GM12878 (cell line): ENCODE data around the gene UNG. TPM values are rescaled to one million over a fixed set of nuclear protein-coding genes. Genes with fewer than 3 reads are reported as not detected.

Source experiments
- ATAC-seq: fragments of 200-7000 bp; cut with Tn5 transposase; 3 replicates; pipeline ENCODE4 v1.9.1; 2020; ENCODE audit warnings: mild to moderate bottlenecking, moderate library complexity
- BruUV-seq: library from RNA; stranded (reverse); fragments of 400-500 nt; replicated peaks from 2 replicates; lab custom pipeline; 2021; lab: Mats Ljungman, UMichigan
- CTCF ChIA-PET: fragments of 300-600 bp; sonication (Branson Sonifier 250); formaldehyde crosslinking; extraction: SDS; loops from one replicate; lab custom pipeline; 2021; ENCODE audit warnings: inconsistent platforms; lab: Yijun Ruan, JAX
- POLR2A ChIA-PET: fragments of 350-600 bp; formaldehyde crosslinking; extraction: SDS; loops from one replicate; lab custom pipeline; 2021; ENCODE audit warnings: inconsistent platforms; lab: Charles Lee
- RAD21 ChIA-PET: fragments of 300-600 bp; sonication (Branson Sonifier 250); formaldehyde crosslinking; loops from one replicate; lab custom pipeline; 2023; ENCODE audit warnings: antibody characterized with exemption; ENCODE audit not compliant: unreplicated experiment; lab: Charles Lee
- SMC1A ChIA-PET: fragments of 300-600 bp; sonication (Branson Sonifier 250); formaldehyde crosslinking; loops from one replicate; lab custom pipeline; 2023; ENCODE audit not compliant: unreplicated experiment, uncharacterized antibody; lab: Charles Lee
- DNase-seq: peaks from one replicate; pipeline ENCODE4 v3.0.0-alpha.2; 2011; ENCODE audit warnings: low read depth, low spot score
- FAIRE-seq: peaks from 3 replicates; lab custom pipeline; 2011; peaks lifted over from hg19 to GRCh38; lab: Jason Lieb, UNC
- H2AFZ ChIP-seq: 2 replicates; pipeline ENCODE4 v1.6.0; 2011; ENCODE audit warnings: low read depth, low read length, control low read depth; ENCODE audit not compliant: control insufficient read depth
- H3K27ac ChIP-seq: 2 replicates; pipeline ENCODE4 v1.5.1; 2011; ENCODE audit warnings: control low read depth; ENCODE audit not compliant: control insufficient read depth, insufficient read depth
- H3K27me3 ChIP-seq, 2 experiments: replicated peaks in 1 of 2; 2 replicates each; pipeline versions ENCODE4 v1.6.0 to v1.6.1; 2011; ENCODE audit warnings: low read length in 1 of 2; ENCODE audit not compliant: control insufficient read depth in 2 of 2, insufficient read depth in 2 of 2
- H3K36me3 ChIP-seq, 2 experiments: 2 replicates each; pipeline ENCODE4 v1.5.1; 2011; ENCODE audit warnings: low read length in 1 of 2; ENCODE audit not compliant: control insufficient read depth in 2 of 2, insufficient read depth in 2 of 2
- H3K4me1 ChIP-seq: 2 replicates; pipeline ENCODE4 v1.6.1; 2011; ENCODE audit warnings: mild to moderate bottlenecking, low read length, moderate library complexity, mixed read lengths; ENCODE audit not compliant: control insufficient read depth, insufficient read depth
- H3K4me2 ChIP-seq: 2 replicates; pipeline ENCODE4 v1.6.0; 2011; ENCODE audit warnings: control low read depth; ENCODE audit not compliant: control insufficient read depth, insufficient read depth
- H3K4me3 ChIP-seq: fragments of 200-600 bp; sonication (generic); 2 replicates; pipeline ENCODE4 v1.5.1; 2016
- H3K79me2 ChIP-seq: 2 replicates; pipeline ENCODE4 v1.6.0; 2011; ENCODE audit warnings: low read length; ENCODE audit not compliant: control insufficient read depth, insufficient read depth
- H3K9ac ChIP-seq: 2 replicates; pipeline ENCODE4 v1.8.0; 2011; ENCODE audit warnings: low read length, control low read depth, mixed read lengths; ENCODE audit not compliant: control insufficient read depth, insufficient read depth
- H3K9me3 ChIP-seq: replicated peaks from 3 replicates; pipeline ENCODE4 v1.5.1; 2011; ENCODE audit warnings: mild to moderate bottlenecking, low read length; ENCODE audit not compliant: control insufficient read depth, insufficient read depth
- H4K20me1 ChIP-seq: 2 replicates; pipeline ENCODE4 v1.6.0; 2011; ENCODE audit not compliant: control insufficient read depth, insufficient read depth
- CUX1 ChIP-seq: IDR thresholded peaks from 2 replicates; pipeline ENCODE4 v1.6.1; 2012; ENCODE audit warnings: improper control_type of control experiment, low read depth, low read length; ENCODE audit not compliant: insufficient replicate concordance
- EGR1 ChIP-seq, 2 experiments: IDR thresholded peaks; 1 replicate in 1 of 2; 2 replicates in 1 of 2; pipeline ENCODE4 v1.6.1; 2011 to 2012; ENCODE audit warnings: low read depth in 2 of 2, low read length in 2 of 2, borderline replicate concordance in 1 of 2, mild to moderate bottlenecking in 1 of 2, moderate library complexity in 1 of 2
- HDAC6 ChIP-seq: fragments of 200-600 bp; sonication (generic); IDR thresholded peaks from one replicate; pipeline ENCODE4 v1.8.0; 2017; ENCODE audit warnings: antibody characterized with exemption; ENCODE audit not compliant: unreplicated experiment
- IKZF1 ChIP-seq: fragments of 450-650 bp; conservative IDR thresholded peaks from 2 replicates; pipeline ENCODE4 v1.6.1; 2017; ENCODE audit warnings: antibody characterized with exemption, mild to moderate bottlenecking
- IRF5 ChIP-seq: fragments of 450-650 bp; IDR thresholded peaks from 2 replicates; pipeline ENCODE4 v1.6.1; 2017; ENCODE audit warnings: borderline replicate concordance
- KDM1A ChIP-seq: fragments of 200-600 bp; sonication (generic); IDR thresholded peaks from 2 replicates; pipeline ENCODE4 v1.6.1; 2016; ENCODE audit warnings: borderline replicate concordance
- SUZ12 ChIP-seq: fragments of 200-600 bp; sonication (generic); IDR thresholded peaks from one replicate; pipeline ENCODE4 v1.6.1; 2018; ENCODE audit warnings: antibody characterized with exemption, mild to moderate bottlenecking; ENCODE audit not compliant: unreplicated experiment
- WRNIP1 ChIP-seq: IDR thresholded peaks from 2 replicates; pipeline ENCODE4 v1.6.1; 2011; ENCODE audit warnings: low read depth, low read length, improper control_type of control experiment, borderline replicate concordance
- ZBTB4 ChIP-seq: fragments of 450-650 bp; formaldehyde crosslinking; IDR thresholded peaks from 2 replicates; pipeline ENCODE4 v1.4.0; 2022; ENCODE audit warnings: mild to moderate bottlenecking, moderate library complexity
- ZNF24 ChIP-seq: fragments of 450-650 bp; IDR thresholded peaks from 2 replicates; pipeline ENCODE4 v1.6.1; 2017; ENCODE audit warnings: antibody characterized with exemption, mild to moderate bottlenecking
- WGBS: methylation state at CpG from one replicate; pipeline ENCODE4 v1.1.6; 2016; ENCODE audit warnings: low lambda C conversion rate; ENCODE audit not compliant: insufficient replicate concordance, insufficient coverage; ENCODE audit errors: missing lambda C conversion rate; 5-methylcytosine and 5-hydroxymethylcytosine counted together
- in situ Hi-C: fragments of 300-500 bp; cut with MboI; formaldehyde crosslinking; loops from 9 replicates; pipeline ENCODE4 v1.14.3; 2018; ENCODE audit warnings: mixed read lengths
- intact Hi-C: fragments of 100-400 bp; cut with micrococcal nuclease; formaldehyde crosslinking; loops from one replicate; pipeline ENCODE4 v1.14.2; 2022; ENCODE audit not compliant: unreplicated experiment
- polyA plus RNA-seq, 11 experiments: library from polyadenylated mRNA; depleted of rRNA in 4 of 11; unstranded in 6 of 11; stranded (reverse) in 5 of 11; fragments of >200 nt; fragmentation: Nextera tagmentation in 4 of 11; fragmentation: Illumina TruSeq in 1 of 11; extraction: Ambion mirVana in 4 of 11; extraction: Trizol in 1 of 11; gene quantifications; 1 replicate in 1 of 11; 2 replicates in 10 of 11; pipeline versions ENCODE4 v1.2.1 to v1.2.3, GENCODE V29; 2011 to 2016; ENCODE audit warnings: inconsistent platforms in 2 of 11, missing spikeins in 2 of 11, low read depth in 1 of 11
- total RNA-seq, 4 experiments: library from RNA; depleted of rRNA in 3 of 4; stranded (reverse); fragments of >200 nt in 3 of 4; fragmentation: Illumina TruSeq in 1 of 4; extraction: Trizol in 1 of 4; gene quantifications; 2 replicates each; pipeline versions ENCODE4 v1.2.1 to v1.2.3, GENCODE V29; 2013 to 2021

Gene UNG
- total and polyA plus RNA-seq, 10 of the 15 experiments (the other 5 are each of a cell fraction or from before 2014, with no cell fraction given), result 9.5 to 81.9 (median 48.2) TPM

GRCh38 chr12:109115758-109116610 is 18.6 kb downstream of the UNG start, which contains the start of gene ACACB (continued):
- TF ChIP-seq ZBTB4 (CRISPR knock-in tag), result no peak

- H3K4me3 ChIP-seq, result no peak overlapping the region
- POLR2A ChIA-PET, result no interaction called here
- ATAC-seq (no peak), FAIRE-seq (no peak)
- no peaks in the 10 kb centered on the region for H3K4me1 ChIP-seq
- RAD21 ChIA-PET, result no interaction called here
- H3K4me2 ChIP-seq, result no peak overlapping the region
- no peak for TF ChIP-seq IKZF1
- no peak for TF ChIP-seq SUZ12
- no peak for TF ChIP-seq KDM1A
- TF ChIP-seq WRNIP1, result no peak
- no peak for TF ChIP-seq IRF5
- no peak for TF ChIP-seq CUX1
- no peak for TF ChIP-seq EGR1 (IDR thresholded peaks at IDR 0.05; ENCODE audit: borderline replicate concordance in 1 of 2, low read depth in 2 of 2, low read length in 2 of 2)
- TF ChIP-seq ZNF24, result no peak
- TF ChIP-seq HDAC6, result no peak
- TF ChIP-seq, all 136 proteins: peak for 0
- DNase-seq, result no peak
- intact Hi-C loops, result no loop called here
- no peaks in the 10 kb centered on the region for H3K79me2 ChIP-seq
- no peaks in the 10 kb centered on the region for H3K36me3 ChIP-seq
- no peak overlapping the region for H2AFZ ChIP-seq
- WGBS, result 79% methylated on average over 12 of the region's 12 CpGs
- BruUV-seq, result no TSS peak
- CTCF ChIA-PET, result no interaction called here
- in situ Hi-C loops, result no loop called here
- no peak overlapping the region for H3K9ac ChIP-seq
- SMC1A ChIA-PET, result no interaction called here
- no peaks in the 10 kb centered on the region for H3K9me3 ChIP-seq
- H3K27me3 ChIP-seq, result no peaks in the 10 kb centered on the region
- no peaks in the 10 kb centered on the region for H4K20me1 ChIP-seq
- H3K27ac ChIP-seq, result no peak overlapping the region
These were observed 19.2 kb downstream of the UNG start for GRCh38 chr12:109116611-109116949.
